Measurements from ENCODE around the gene NISCH. TPM values are rescaled to one million over a fixed set of nuclear protein-coding genes. Genes with fewer than 3 reads are reported as not detected.

Gene NISCH
- total RNA-seq, 1 experiment from 2014 or later, result 104 TPM

GRCh38 chr3:52429779-52430415 lies 25.5 kb upstream of the NISCH start:
- Histone ChIP-seq H3K4ac (ENCODE audit: low read depth, low read length) (no peak overlapping the region), H3K27ac (ENCODE audit: insufficient read length, low read depth, low read length) (no peak overlapping the region), H3K56ac (ENCODE audit: insufficient read length, low read depth, low read length) (no peak overlapping the region), H3K23ac (ENCODE audit: insufficient read length, low read depth, low read length) (no peak overlapping the region), H2BK15ac (ENCODE audit: low read depth, low read length) (no peak overlapping the region), H4K20me1 (ENCODE audit: control insufficient read depth, insufficient read depth, insufficient read length) (no peaks in the 10 kb centered on the region), H2AFZ (ENCODE audit: low read length) (no peak overlapping the region), H4K8ac (replicated peaks; ENCODE audit: insufficient read length, low read depth, low read length) (no peak overlapping the region), H3K27me3 (ENCODE audit: insufficient read depth, low read length) (no peaks in the 10 kb centered on the region), H2BK12ac (ENCODE audit: insufficient read length, low read depth, low read length) (no peak overlapping the region), H3T11ph (ENCODE audit: low read length) (no peak overlapping the region), H4K91ac (ENCODE audit: insufficient read length, low read depth, low read length) (no peak overlapping the region), H3K79me2 (ENCODE audit: insufficient read depth, low read length) (no peaks in the 10 kb centered on the region), H3K9ac (ENCODE audit: extremely low read depth, insufficient read length, low read length) (no peak overlapping the region), H2AK5ac (ENCODE audit: insufficient read length, low read length) (no peak overlapping the region), H3K4me2 (ENCODE audit: insufficient read depth, insufficient read length, low read length) (no peak overlapping the region), H3K23me2 (ENCODE audit: insufficient read length, low read depth, low read length, poor library complexity, severe bottlenecking) (no peaks in the 10 kb centered on the region), H3K14ac (ENCODE audit: insufficient read depth, low read length) (no peak overlapping the region), H3K79me1 (ENCODE audit: insufficient read depth, low read depth, low read length, poor library complexity, severe bottlenecking) (no peaks in the 10 kb centered on the region), H2BK20ac (ENCODE audit: low read depth, low read length, poor library complexity, severe bottlenecking) (no peak overlapping the region), H4K5ac (ENCODE audit: insufficient read length, low read depth, low read length) (no peak overlapping the region), H2BK5ac (ENCODE audit: insufficient read length, low read length) (no peak overlapping the region), H3K18ac (ENCODE audit: insufficient read length, low read depth, low read length) (no peak overlapping the region), H3K9me3 (ENCODE audit: control insufficient read depth, low read depth, low read length) (no peaks in the 10 kb centered on the region), H3K4me1 (ENCODE audit: insufficient read depth, low read length) (no peaks in the 10 kb centered on the region), H2BK120ac (ENCODE audit: low read depth, low read length, poor library complexity, severe bottlenecking) (no peak overlapping the region)
- no CpG with 5 or more reads among the region's 7 CpGs for WGBS (ENCODE audit: extremely low coverage, insufficient read length, low lambda C conversion rate)
- Mint-ChIP-seq H3K36me3 (ENCODE audit: insufficient read depth in 1 of 3, low read depth in 3 of 3) (no peaks in the 10 kb centered on the region), H3K4me1 (peaks cover 12 to 28% of the 10 kb centered on the region in 2 experiments), H3K27ac (no peak overlapping the region), H3K27me3 (ENCODE audit: low read depth) (peaks cover 2% of the 10 kb centered on the region; the same call in 1 of the 2 replicates), H3K9me3 (no peaks in the 10 kb centered on the region), H3K4me3 (no peak overlapping the region)
- no peak for TF ChIP-seq CTCF (conservative IDR thresholded peaks at IDR 0.05)
- DNase-seq, result no peak

All from H9 (cell line).